Liver (tissue), 3 donors: ENCODE measurements around the gene SPATA33.

Experiments
- ATF3 ChIP-seq: IDR thresholded peaks from 2 replicates; pipeline ENCODE4 v1.6.1; 2016; ENCODE audit warnings: antibody characterized with exemption
- CTCF ChIP-seq: fragments of 150-350 bp; IDR thresholded peaks from 2 replicates; pipeline ENCODE4 v1.5.1; 2017; ENCODE audit warnings: improper control_type of control experiment, low read depth, low read length; ENCODE audit not compliant: missing input control
- EGR1 ChIP-seq, 2 donors: IDR thresholded peaks; 2 replicates each; pipeline ENCODE4 v1.6.1; 2016 to 2018; ENCODE audit warnings: antibody characterized with exemption in 2 of 2, low read depth in 2 of 2
- JUND ChIP-seq, 2 donors: IDR thresholded peaks; 2 replicates each; pipeline ENCODE4 v1.6.1; 2016; ENCODE audit warnings: antibody characterized with exemption in 2 of 2
- MAX ChIP-seq: IDR thresholded peaks from 2 replicates; pipeline ENCODE4 v1.6.1; 2016; ENCODE audit warnings: antibody characterized with exemption
- RAD21 ChIP-seq, 2 donors: IDR thresholded peaks; 2 replicates each; pipeline ENCODE4 v1.6.1; 2016; ENCODE audit warnings: antibody characterized with exemption in 2 of 2, mild to moderate bottlenecking in 2 of 2
- REST ChIP-seq: IDR thresholded peaks from 2 replicates; pipeline ENCODE4 v1.6.1; 2016; ENCODE audit warnings: antibody characterized with exemption, mild to moderate bottlenecking
- SP1 ChIP-seq: IDR thresholded peaks from 2 replicates; pipeline ENCODE4 v1.6.1; 2018; ENCODE audit warnings: antibody characterized with exemption, mild to moderate bottlenecking
- YY1 ChIP-seq: IDR thresholded peaks from 2 replicates; pipeline ENCODE4 v1.6.1; 2016; ENCODE audit warnings: antibody characterized with exemption, mild to moderate bottlenecking
- donor health status: healthy.
- donor health status: healthy.

GRCh38 chr16:89655062-89655643 is 2.5 kb upstream of the SPATA33 start:
- no peak for TF ChIP-seq ATF3
- TF ChIP-seq CTCF: no peak
- TF ChIP-seq REST: no peak
- no peak for TF ChIP-seq SP1
- TF ChIP-seq MAX: no peak
- TF ChIP-seq EGR1 (IDR thresholded peaks at IDR 0.05; ENCODE audit: low read depth in 2 of 2): no peak
- TF ChIP-seq RAD21 (IDR thresholded peaks at IDR 0.05): no peak
- TF ChIP-seq YY1: no peak
- TF ChIP-seq JUND (IDR thresholded peaks at IDR 0.05): no peak
